WTC11 (cell line): ENCODE results near the gene GRAMD4.

ENCODE experiments used
- AFF4 ChIP-seq: sonication (generic); formaldehyde crosslinking; IDR thresholded peaks from 2 replicates; pipeline ENCODE4 v1.8.1; 2023; ENCODE audit warnings: mild to moderate bottlenecking, missing genetic modification reagents, borderline replicate concordance
- ATF3 ChIP-seq: sonication (generic); formaldehyde crosslinking; conservative IDR thresholded peaks from 2 replicates; pipeline ENCODE4 v1.8.1; 2022; ENCODE audit warnings: mild to moderate bottlenecking, missing genetic modification reagents
- CTCF ChIP-seq: fragments of 200-600 bp; IDR thresholded peaks from 2 replicates; pipeline ENCODE4 v1.8.0; 2022; ENCODE audit warnings: antibody characterized with exemption
- GTF2I ChIP-seq: fragments of 250-450 bp; sonication (Bioruptor Pico); conservative IDR thresholded peaks from 2 replicates; pipeline ENCODE4 v1.4.0; 2021; ENCODE audit warnings: mild to moderate bottlenecking
- JUN ChIP-seq: sonication (generic); formaldehyde crosslinking; IDR thresholded peaks from 2 replicates; pipeline ENCODE4 v1.8.0; 2023; ENCODE audit warnings: mild to moderate bottlenecking, missing genetic modification reagents
- MLX ChIP-seq: sonication (generic); formaldehyde crosslinking; IDR thresholded peaks from 2 replicates; pipeline ENCODE4 v1.8.1; 2023; ENCODE audit warnings: mild to moderate bottlenecking, missing genetic modification reagents, moderate library complexity
- NR1H2 ChIP-seq: sonication (generic); formaldehyde crosslinking; IDR thresholded peaks from 2 replicates; pipeline ENCODE4 v1.9.0; 2021; ENCODE audit warnings: mild to moderate bottlenecking, moderate library complexity, missing genetic modification reagents
- NR3C1 ChIP-seq: sonication (generic); formaldehyde crosslinking; conservative IDR thresholded peaks from 2 replicates; pipeline ENCODE4 v1.8.1; 2023; ENCODE audit warnings: low read depth, mild to moderate bottlenecking, missing genetic modification reagents
- SP1 ChIP-seq: sonication (generic); formaldehyde crosslinking; conservative IDR thresholded peaks from 2 replicates; pipeline ENCODE4 v1.8.1; 2022; ENCODE audit warnings: missing genetic modification reagents
- ZNF121 ChIP-seq: sonication (generic); formaldehyde crosslinking; IDR thresholded peaks from 2 replicates; pipeline ENCODE4 v1.8.0; 2023; ENCODE audit warnings: missing genetic modification reagents
- ZNF532 ChIP-seq: fragments of 250-450 bp; sonication (Bioruptor Pico); IDR thresholded peaks from 2 replicates; pipeline ENCODE4 v1.9.0; 2021; ENCODE audit warnings: mild to moderate bottlenecking, borderline replicate concordance

GRCh38 chr22:46589871-46590271 lies 30.3 kb upstream of the GRAMD4 start:
- no peak for TF ChIP-seq CTCF
- no peak for TF ChIP-seq ATF3 (CRISPR knock-in tag)
- no peak for TF ChIP-seq ZNF121 (CRISPR knock-in tag)
- TF ChIP-seq AFF4 (CRISPR knock-in tag), result no peak
- no peak for TF ChIP-seq JUN (CRISPR knock-in tag)
- TF ChIP-seq NR3C1 (CRISPR knock-in tag), result no peak
- no peak for TF ChIP-seq GTF2I (CRISPR knock-in tag)
- TF ChIP-seq NR1H2 (CRISPR knock-in tag), result no peak
- no peak for TF ChIP-seq SP1 (CRISPR knock-in tag)
- TF ChIP-seq ZNF532 (CRISPR knock-in tag), result no peak
- no peak for TF ChIP-seq MLX (CRISPR knock-in tag)
